ENCODE data around the gene FAM229A. TPM values are rescaled to one million over a fixed set of nuclear protein-coding genes. Genes with fewer than 3 reads are reported as not detected.

Gene FAM229A
- total and polyA plus RNA-seq, 2 of the 8 experiments (the other 6 are each of a cell fraction or from before 2014, with no cell fraction given), result 4.1 to 4.2 TPM

DNA sequence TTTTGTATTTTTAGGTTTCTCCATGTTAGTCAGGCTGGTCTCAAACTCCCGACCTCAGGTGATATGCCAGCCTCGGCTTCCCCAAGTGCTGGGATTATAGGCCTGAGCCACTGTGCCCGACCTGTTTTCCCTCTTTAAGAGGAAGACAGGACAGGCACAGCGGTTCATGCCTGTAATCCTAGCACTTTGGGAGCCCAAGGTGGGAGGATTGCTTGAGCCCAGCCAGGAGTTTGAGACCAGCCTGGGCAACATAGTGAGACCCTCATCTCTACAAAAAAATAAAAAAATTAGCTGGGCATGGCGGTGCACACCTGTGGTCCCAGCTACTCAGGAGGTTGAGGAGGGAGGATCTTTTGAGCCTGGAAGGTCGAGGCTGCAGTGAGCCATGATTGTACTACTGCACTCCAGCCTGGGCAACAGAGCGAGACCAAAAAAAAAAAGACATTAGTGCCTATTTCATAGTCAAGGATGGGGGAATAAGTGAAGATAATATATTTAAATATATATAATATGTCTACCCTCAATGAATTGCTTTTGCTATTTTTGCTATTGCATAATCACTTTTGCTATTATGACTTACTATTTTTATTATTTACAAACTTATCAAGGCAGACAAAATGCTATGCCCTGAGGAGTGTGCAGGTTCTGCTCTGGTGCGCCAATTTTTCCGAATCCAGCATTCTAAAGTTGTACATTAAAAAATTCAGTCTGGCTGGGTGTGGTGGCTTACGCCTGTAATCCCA, 44.0 kb downstream of the FAM229A start:
- no peak overlapping the region for H3K4me3 ChIP-seq (ENCODE audit: extremely low read depth in 1 of 4, insufficient read depth in 2 of 4, low read depth in 3 of 4, low read length in 4 of 4)
- no peak overlapping the region for H3K27ac ChIP-seq (ENCODE audit: low read depth, low read length)
- ChIA-PET POLR2A (ENCODE audit: partially characterized antibody) (interaction anchor here (1.0 to 6.7 kb wide), 5 partner anchors 12 to 78 kb away, joined by 4 to 68 read pairs (median 8); partner anchors contain the start of gene MARCKSL1), CTCF (ENCODE audit: partially characterized antibody) (interaction anchor here (1.4 to 6.7 kb wide), 5 partner anchors 11 to 103 kb away, joined by 3 to 57 read pairs (median 4); partner anchors contain the start of genes FAM167B and LCK)
- no peak overlapping the region for H4K5ac ChIP-seq (ENCODE audit: insufficient read length, low read depth, low read length)
- no peak overlapping the region for H3K4me2 ChIP-seq (ENCODE audit: insufficient read depth in 1 of 2, low read depth in 2 of 2, low read length in 2 of 2)
- H3K9me3 ChIP-seq (ENCODE audit: insufficient read depth in 2 of 2, low read depth in 1 of 2, low read length in 1 of 2), result no peaks in the 10 kb centered on the region
- no peak overlapping the region for H3K56ac ChIP-seq (replicated peaks; ENCODE audit: insufficient read length, low read depth, low read length)
- no peak overlapping the region for H2AK5ac ChIP-seq (ENCODE audit: low read depth, low read length)
- H3K23ac ChIP-seq (ENCODE audit: insufficient read length), result no peak overlapping the region
- no peaks in the 10 kb centered on the region for H3K23me2 ChIP-seq (ENCODE audit: low read depth, low read length)
- peaks cover 0 to 24% (median 12%) of the 10 kb centered on the region in 4 experiments; a peak in 4 of 8 replicates for H3K36me3 ChIP-seq (ENCODE audit: control insufficient read depth in 2 of 4, insufficient read depth in 4 of 4, low read length in 3 of 4)
- H3K27me3 ChIP-seq (replicated peaks in 1 of 4; ENCODE audit: control insufficient read depth in 3 of 4, extremely low read depth in 1 of 4, insufficient read depth in 3 of 4, low read length in 3 of 4), result no peaks in the 10 kb centered on the region
- no peak overlapping the region for H3K18ac ChIP-seq (ENCODE audit: extremely low read depth, low read length)
- H3K4ac ChIP-seq (replicated peaks; ENCODE audit: insufficient read length, low read depth, low read length), result no peak overlapping the region
- H4K91ac ChIP-seq (replicated peaks; ENCODE audit: insufficient read length, low read length), result no peak overlapping the region
- no peak overlapping the region for H3K9ac ChIP-seq (replicated peaks in 1 of 4; ENCODE audit: extremely low read depth in 1 of 4, low read depth in 3 of 4, low read length in 3 of 4)
- H2BK5ac ChIP-seq (ENCODE audit: low read depth, low read length), result no peak overlapping the region
- WGBS, 2 experiments (ENCODE audit: extremely low coverage in 1 of 2, insufficient coverage in 1 of 2, insufficient read length in 1 of 2, insufficient replicate concordance in 2 of 2, low coverage in 1 of 2, low lambda C conversion rate in 2 of 2, missing lambda C conversion rate in 1 of 2), result 93% methylated on average over 10 of the region's 10 CpGs; no CpG with 5 or more reads in 1 of the 2 experiments
- no peak overlapping the region for H2BK120ac ChIP-seq (replicated peaks; ENCODE audit: low read depth, low read length)
- peaks cover 3% of the 10 kb centered on the region; the same call in 1 of the 2 replicates for H3K79me1 ChIP-seq (ENCODE audit: low read depth, low read length)
- H2BK20ac ChIP-seq (ENCODE audit: low read length), result no peak overlapping the region
- H3K79me2 ChIP-seq (ENCODE audit: control insufficient read depth in 1 of 2, insufficient read depth in 2 of 2, low read length in 2 of 2), result peaks cover 0 to 5% of the 10 kb centered on the region in 2 experiments; a peak in 2 of 4 replicates
- H2BK15ac ChIP-seq (ENCODE audit: low read length), result no peak overlapping the region
- H3K4me1 ChIP-seq (replicated peaks in 1 of 4; ENCODE audit: control insufficient read depth in 3 of 4, insufficient read depth in 4 of 4, low read length in 3 of 4), result no peaks in the 10 kb centered on the region
- peaks cover 0 to 5% of the 10 kb centered on the region in 2 experiments for H4K20me1 ChIP-seq (replicated peaks in 1 of 2; ENCODE audit: control insufficient read depth in 1 of 2, insufficient read depth in 2 of 2, low read length in 2 of 2)
- H4K8ac ChIP-seq (ENCODE audit: extremely low read depth, insufficient read depth, low read length), result no peak overlapping the region
- no peak overlapping the region for H3K14ac ChIP-seq (ENCODE audit: insufficient read length)
- no peak overlapping the region for H2BK12ac ChIP-seq (ENCODE audit: low read depth, low read length)
- DNase-seq (ENCODE audit: low read depth in 1 of 2, low spot score in 2 of 2) (no peak), FAIRE-seq (no peak)
- no peak overlapping the region for H2AFZ ChIP-seq (ENCODE audit: low read length)
- TF ChIP-seq SUZ12 (IDR thresholded peaks at IDR 0.05; ENCODE audit: low read length) (no peak), POLR2A (IDR thresholded peaks at IDR 0.05; ENCODE audit: control extremely low read depth in 1 of 2, low read depth in 2 of 2, low read length in 2 of 2) (no peak), HDAC6 (IDR thresholded peaks at IDR 0.05; ENCODE audit: low read depth, low read length) (no peak), POU5F1 (IDR thresholded peaks at IDR 0.05; ENCODE audit: low read depth, low read length) (no peak), SAP30 (IDR thresholded peaks at IDR 0.05; ENCODE audit: insufficient read depth, insufficient replicate concordance, low read length) (no peak), CTBP2 (IDR thresholded peaks at IDR 0.05; ENCODE audit: borderline replicate concordance, insufficient read depth, insufficient read length, low read length) (no peak), TCF12 (IDR thresholded peaks at IDR 0.05; ENCODE audit: low read depth, low read length) (no peak), RXRA (IDR thresholded peaks at IDR 0.05; ENCODE audit: insufficient read depth, low read depth, low read length) (no peak), BRCA1 (IDR thresholded peaks at IDR 0.05; ENCODE audit: low read depth, low read length) (no peak), SP2 (IDR thresholded peaks at IDR 0.05; ENCODE audit: low read length) (no peak), RAD21 (IDR thresholded peaks at IDR 0.05 in 1 of 2, conservative IDR thresholded peaks at IDR 0.05 in 1 of 2; ENCODE audit: low read depth in 2 of 2, low read length in 2 of 2) (no peak), KDM4A (IDR thresholded peaks at IDR 0.05; ENCODE audit: low read depth, low read length, severe bottlenecking) (no peak), POLR2AphosphoS5 (IDR thresholded peaks at IDR 0.05; ENCODE audit: low read depth, low read length) (no peak)
